ENCODE measurements around the gene CRYGD.
"Not testable (repeated sequence)": the region's sequence is repeated elsewhere in the genome, so short reads cannot be mapped to it uniquely, and the experiment has no call there.

The CRYGD gene

DNA sequence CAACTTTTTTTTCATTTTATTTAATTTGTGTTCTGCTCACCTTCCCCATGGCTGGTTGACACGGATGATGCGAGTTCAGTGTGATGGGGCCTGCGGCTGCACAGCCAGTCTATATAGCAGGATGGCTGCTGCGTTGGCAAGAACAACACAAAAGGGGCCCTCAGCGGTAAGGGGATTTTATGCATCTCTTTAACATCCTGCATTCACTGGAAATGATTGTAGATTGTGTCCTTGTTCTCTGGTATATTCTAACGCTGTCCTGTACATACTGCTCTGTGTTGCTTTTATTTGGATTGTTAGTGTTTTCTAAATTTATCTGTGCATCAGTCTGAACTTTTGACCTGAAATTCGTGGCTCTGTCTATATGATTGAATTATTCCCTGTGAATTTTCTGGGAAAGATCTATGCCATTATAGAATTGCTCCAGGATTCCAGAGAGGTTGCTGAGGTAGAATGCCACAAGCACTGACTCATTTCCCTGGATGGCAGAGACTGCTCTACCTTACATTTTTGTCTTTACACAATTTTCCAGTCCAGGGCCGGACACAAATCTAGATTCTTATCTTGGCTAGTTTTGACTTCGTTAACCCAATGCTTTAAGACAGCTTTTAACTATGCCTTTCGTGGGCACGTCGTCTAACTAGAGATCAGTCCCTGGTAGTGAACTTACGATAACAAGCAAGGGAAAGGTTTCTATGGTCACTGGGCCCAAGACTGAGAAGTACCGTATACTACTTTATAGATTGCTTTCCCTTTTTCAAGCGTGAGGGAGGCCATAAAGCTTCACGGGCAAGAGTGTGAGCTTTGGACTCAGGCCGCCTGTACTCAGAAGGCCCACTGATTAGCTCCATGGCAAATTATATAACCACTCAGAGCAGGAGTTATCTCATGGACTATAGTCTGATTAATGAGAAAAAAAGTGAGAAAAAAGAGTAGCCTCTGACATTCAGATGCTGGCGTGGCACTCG lies 5.7 kb upstream of the CRYGD start, which contains the start of gene CRYGC:
Gene CRYGC (minus strand): TSS at position 85 of the 968 bp plus-strand sequence. CDS start 36 bp downstream, at position 49.
- no peak for DNase-seq (ENCODE audit: low read depth)

DNA sequence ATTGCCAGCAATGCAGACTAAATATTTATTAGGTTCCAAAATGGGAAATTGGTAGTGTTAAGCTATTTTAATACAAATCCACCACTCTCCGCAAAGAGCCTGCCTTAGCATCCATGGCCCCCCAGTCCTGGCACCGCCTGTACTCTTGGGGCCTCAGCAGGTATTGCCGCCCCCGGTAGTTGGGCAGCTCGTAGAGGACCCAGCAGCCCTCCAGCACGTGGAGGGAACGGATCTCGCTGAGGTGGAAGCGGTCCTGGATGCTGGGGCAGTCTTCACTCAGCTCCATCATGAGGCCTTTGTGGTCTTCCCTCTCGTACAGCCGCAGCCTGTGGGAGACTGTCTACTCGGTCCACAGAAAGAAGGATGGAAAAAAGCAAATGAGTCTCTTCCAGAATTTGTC lies 3.8 kb upstream of the CRYGD start:
- no peak for DNase-seq (ENCODE audit: low read depth)

DNA sequence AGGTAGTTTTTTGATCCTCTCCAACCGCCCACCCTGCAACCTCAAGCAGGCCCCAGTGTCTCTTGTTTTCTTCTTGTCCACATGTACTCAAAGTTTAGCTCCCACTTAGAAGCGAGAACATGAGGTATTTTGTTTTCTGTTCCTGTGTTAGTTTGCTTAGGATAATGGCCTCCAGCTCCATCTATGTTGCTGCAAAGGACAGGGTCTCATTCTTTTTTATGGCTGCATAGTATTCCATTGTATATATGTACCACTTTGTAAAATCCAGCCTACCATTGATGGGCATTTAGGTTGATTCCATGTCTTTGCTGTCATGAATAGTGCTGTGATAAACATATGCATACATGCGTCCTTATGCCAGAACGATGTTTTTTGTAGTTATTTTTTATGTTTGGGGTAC lies 2.8 kb upstream of the CRYGD start:
- DNase-seq (ENCODE audit: low read depth) = no peak

DNA sequence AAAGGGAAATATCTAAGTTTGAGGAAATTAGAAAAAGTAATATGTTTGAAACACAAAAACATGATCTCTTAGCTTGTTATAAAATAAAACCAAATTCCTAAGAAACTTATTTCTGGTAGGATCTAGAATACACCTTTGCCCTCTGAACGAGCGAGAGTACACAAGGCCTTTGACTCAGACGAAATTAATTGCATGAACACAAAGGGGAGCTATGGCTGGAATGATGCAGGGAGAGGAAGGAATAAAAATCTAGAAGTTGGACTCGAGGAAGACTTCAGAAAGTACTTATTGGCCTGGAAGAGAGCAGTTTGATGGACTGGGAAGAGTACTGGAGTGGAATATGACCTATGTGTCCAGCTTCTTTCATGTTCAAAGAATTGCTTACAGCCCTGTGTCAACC lies 927 bp upstream of the CRYGD start:
- no peak for DNase-seq (ENCODE audit: low read depth)

DNA sequence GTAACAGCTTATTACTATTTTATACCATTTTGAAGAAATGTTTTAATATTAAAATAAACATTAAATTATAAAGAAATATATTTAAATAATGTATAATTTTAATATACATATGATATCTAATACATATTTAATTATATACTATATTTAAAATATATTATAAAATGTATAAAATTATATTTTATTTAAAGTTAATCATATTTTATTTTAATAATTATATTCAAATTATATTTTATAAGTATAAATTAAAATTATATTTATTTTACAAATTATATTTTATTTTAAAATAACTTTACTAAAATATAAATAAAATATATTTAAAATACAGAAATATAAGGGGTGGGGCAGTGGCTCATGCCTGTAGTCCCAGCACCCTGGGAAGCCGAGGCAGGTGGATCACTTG lies 2.1 kb downstream of the CRYGD start:
- DNase-seq (ENCODE audit: low read depth) = no peak

DNA sequence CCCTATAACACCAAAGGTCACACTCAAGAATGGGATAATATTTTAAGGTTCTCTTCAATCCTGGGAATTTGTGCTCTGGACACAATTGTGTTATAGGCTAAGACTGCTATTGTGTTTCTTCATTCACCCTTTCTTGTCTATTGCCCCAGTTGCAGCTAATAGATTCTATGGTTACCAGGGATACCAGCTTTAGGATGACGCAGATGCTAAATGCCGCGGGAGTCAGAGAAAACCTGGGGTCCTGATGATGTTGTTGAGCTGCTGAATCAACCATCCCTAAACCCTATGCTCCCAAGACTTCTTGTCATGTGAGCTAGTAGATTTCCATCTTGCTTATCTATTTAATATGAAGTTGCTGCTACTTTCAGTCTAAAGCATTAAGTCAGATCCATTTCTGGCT lies 5.4 kb downstream of the CRYGD start:
- DNase-seq (ENCODE audit: low read depth) = no peak

DNA sequence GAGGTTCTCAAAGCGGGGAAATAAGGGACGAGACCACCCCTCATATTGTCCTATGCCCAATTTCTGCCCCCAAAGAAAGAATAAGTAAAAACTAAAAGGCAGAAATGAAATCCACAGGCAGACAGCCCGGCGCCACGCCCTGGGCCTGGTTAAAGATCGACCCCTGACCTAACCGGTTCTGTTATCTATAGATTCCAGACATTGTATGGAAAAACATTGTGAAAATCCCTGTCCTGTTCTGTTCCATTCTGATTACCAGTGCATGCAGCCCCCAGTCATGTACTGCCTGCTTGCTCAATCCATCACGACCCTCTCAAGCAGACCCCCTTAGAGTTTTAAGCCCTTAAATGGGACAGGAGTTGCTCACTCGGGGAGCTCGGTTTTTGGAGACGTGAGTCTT lies 6.9 kb downstream of the CRYGD start:
- DNase-seq (ENCODE audit: low read depth) = not testable (repeated sequence)

DNA sequence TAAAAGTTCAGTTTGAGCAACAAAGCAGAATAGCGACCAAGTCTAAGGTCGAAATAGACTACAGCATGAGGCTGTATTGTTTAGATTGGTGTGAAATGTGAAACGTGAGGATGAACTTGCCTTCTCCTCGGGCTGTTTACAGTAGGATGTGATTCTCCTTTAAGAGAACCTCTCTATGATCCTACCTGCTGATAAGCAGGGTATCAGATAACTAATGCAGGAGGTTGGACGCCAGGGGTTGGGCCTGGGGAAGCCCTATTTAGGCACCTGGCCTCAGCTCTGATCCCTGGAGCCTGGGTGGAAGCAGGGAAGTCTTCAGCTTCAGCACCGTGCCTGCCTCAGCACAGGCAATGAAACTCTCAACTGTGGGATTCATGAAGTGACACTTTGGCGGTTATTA lies 11.4 kb downstream of the CRYGD start:
- no peak for DNase-seq (ENCODE audit: low read depth)

DNA sequence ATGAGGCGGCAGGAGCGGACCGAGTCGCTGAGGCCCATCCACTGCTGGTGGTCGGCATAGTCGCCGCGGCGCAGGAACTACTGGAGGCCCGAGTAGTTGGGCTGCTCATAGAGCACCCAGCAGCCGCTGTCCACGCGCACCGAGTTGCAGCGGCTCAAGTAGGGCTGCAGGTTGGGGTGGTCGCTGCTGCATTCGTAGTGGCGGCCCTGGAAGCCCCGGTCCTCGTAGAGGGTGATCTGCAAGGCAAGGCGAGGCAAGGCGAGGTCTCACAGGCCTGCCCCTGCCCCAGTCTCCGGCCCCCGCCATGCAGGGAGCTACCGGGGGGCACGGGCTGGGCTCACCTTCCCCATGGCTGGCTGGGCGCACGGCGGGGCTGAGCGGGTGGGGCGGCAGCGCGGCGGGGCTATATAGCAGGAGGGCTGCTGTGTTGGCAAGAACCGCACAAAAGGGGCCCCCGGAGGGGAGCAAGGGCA lies 12.0 kb downstream of the CRYGD start:
- DNase-seq (ENCODE audit: low read depth) = not testable (repeated sequence)

DNA sequence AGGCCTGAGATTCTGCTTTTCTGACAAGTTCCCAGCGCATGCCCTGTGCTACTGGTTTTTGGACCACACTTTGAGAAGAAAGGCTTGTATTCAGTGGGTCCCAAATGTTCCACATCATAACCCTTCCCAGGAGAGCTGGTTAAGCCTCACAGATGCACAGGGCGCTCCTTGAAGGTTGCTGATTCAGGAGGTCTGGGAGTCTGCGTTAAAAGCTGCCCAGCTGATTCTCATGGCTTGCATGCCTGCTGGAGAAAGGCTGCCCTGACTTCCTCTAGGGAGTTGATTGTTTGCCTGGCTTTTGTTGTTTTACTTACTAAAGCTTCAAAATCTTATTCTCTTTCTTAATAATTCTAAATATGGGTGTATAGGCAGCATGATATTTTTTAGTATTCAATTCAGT lies 20.7 kb downstream of the CRYGD start:
- no peak for DNase-seq (ENCODE audit: low read depth)

DNA sequence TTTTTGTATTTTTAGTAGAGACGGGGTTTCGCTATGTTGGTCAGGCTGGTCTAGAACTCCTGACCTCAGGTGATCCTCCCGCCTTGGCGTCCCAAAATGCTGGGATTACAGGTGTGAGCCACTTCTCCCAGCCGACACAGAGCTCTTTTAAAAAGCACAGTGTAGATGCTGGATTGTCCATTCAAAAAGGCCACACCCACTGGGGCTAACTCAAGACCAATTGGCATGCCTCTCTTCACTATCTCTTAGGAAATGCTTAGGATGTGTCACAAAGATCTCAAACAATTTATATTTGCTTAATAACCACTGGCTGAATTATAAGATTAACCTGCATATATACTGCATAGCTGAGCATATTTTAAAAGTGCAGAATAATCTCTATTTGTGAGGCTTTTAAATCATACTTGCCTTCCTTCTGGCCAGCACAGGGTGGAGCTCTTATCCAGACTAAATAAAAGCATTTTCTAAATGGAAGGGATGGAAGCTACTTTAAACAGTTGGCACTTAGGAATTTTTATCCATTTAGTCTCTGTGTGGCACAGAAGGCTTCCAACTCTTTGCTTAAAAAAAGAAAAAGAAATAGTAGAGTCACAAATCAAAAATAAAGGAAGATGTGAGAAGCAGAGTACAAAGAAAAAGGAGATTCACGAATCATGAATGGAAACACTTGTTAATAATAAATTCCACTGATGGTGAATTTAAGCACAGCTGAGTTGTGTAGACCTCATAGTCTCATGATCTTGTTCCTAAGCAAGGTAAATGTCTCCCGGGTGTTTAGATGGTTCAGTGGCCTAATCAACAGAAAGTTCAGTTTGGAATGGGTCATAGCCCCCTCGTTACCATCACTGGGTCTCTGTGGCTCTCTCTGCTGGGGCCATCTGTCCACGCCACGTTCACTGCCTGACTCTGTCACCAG lies 22.4 kb downstream of the CRYGD start:
- DNase-seq (ENCODE audit: low read depth) = no peak

DNA sequence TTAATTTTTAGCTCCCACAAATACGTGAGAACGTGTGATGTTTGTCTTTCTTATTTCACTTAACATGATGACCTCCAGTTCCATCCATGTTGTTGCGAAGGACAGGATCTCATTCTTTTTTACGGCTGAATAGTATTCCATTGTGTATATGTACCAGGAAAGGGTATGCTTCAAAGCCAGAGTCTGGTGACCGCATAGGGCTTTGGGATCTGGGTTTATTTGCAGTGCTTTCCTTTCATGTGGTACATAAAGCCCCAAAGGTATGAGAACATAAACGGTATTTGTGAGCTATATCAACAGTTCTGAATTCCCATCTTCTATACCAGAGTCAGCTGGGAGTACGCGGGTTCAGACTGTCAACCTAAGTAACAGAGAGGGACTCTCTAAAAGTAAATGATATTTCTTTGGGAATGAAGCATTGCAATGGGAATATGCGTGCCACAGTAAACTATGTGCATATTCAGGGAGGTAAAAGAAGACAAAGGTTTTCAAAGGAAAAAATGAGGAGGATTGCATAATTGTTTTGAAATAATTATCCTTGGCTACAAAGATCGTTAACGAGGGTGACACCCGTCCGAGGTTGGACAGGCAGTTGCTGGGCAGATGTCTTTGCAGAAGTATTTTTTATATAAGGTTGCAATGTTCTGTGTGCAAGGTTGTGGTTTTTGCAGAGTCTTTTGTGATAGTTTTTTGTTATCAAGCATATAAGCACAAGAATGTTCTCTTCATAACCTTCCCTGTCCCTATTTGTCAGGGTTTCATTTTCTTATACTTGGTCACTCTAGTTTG lies 24.4 kb downstream of the CRYGD start:
- DNase-seq (ENCODE audit: low read depth) = no peak

DNA sequence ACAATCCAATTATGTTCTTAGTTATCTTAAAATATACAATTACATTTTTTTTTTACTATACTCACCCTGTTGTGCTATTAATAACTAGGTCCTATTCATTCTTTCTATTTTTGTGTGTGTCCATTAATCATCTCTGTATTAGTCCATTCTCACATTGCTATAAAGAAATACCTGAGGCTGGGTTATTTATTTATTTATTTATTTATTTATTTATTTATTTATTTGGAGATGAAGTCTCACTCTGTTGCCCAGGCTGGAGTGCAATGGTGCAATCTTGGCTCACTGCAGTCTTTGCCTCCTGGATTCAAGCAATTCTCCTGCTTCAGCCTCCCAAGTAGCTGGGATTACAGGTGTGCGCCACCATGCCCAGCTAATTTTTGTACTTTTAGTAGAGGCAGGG lies 25.6 kb downstream of the CRYGD start:
- not testable (repeated sequence) for DNase-seq (ENCODE audit: low read depth)

DNA sequence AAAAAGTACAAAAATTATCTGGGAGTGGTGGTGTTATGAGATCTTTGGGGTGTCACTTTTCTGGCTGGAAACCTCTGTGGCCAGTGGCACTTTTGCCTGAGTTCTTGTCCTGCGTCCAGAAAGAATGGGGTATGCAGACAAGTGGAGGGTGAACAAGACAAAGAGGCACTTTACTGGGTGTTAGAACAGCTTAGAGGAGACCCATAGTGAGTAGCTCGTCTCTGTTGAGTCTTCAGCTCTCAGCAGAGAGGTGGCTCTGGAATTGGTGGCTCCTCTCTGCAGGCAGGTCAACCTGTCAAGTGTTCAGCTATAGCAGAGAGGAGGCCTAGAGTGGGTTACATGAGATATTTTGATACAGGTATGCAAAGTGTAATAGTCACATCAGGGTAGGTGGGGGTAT lies 26.1 kb downstream of the CRYGD start:
- DNase-seq (ENCODE audit: low read depth) = no peak

DNA sequence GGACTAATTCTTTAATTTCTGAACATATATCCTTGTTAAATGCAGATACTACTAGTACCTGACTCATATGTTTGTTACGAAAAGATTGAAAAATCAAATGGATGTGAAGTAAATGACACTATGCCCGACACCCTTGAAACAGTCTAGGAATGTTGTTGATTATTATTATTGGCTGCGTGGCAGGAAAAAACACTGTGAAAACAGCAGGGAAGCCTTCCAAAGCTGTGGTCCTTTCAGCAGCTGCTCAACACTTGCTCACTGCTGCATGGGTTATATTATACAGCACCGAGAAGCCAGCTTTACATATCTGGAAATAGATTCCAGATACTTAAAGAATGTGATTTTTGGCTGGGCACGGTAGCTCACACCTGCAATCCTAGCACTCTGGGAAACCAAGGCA lies 26.5 kb downstream of the CRYGD start:
- no peak for DNase-seq (ENCODE audit: low read depth)

DNA sequence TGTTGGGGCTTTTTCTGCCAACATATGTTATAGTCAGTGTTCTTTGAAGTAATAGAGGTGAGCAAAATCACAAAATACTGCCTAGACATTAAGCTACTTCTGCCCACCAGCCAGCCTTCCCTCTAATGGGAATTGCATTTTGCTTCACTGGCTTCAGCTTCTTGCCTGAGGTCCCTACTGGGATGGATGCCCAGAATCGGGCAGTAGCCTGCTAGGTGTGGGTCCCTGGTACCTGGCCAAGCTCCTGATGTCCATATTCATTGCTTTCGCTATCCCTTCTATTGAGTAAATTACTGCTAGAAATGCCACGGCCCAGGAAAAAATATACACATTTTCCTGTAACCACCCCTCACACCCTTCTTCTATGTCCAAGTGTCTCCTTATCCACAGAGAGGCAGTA lies 27.0 kb downstream of the CRYGD start:
- no peak for DNase-seq (ENCODE audit: low read depth)

DNA sequence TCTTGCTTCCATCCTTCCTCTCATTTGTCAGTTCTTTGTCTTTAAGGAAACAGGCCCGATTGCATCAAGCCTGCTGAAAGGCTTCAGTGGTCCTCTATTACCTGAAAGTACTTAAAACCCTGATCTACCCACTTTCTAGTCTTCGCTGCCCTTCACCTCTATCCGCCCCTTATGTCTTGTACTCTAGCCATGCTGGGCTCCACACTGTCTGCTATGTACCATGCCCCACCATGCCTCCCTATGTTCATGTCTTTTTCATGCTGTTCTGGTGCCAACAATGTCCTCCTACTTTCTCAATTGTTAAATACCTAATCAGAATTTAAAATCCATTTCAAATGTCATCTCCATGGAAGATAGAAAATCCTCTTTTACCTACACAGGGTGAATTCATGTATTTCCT lies 28.2 kb downstream of the CRYGD start:
- no peak for DNase-seq (ENCODE audit: low read depth)

DNA sequence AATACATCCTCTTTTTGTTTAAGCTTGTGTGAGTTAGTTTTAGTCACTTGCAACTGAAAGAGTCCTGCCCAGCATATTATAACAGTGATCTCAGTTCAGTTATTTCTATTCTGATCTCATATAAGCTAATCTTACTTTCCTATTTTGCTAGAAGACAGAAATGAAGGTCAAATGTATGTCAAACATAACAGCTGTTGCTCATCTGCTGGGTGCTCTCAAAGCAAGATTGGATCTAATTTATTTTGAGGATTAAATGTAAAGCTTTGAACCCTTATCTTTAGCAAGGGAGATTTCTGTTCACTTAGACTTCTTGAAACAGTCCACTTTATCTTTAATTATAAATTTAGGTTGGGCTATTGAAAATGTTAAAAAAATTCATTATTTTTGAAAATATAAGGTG lies 31.2 kb downstream of the CRYGD start:
- no peak for DNase-seq (ENCODE audit: low read depth)

DNA sequence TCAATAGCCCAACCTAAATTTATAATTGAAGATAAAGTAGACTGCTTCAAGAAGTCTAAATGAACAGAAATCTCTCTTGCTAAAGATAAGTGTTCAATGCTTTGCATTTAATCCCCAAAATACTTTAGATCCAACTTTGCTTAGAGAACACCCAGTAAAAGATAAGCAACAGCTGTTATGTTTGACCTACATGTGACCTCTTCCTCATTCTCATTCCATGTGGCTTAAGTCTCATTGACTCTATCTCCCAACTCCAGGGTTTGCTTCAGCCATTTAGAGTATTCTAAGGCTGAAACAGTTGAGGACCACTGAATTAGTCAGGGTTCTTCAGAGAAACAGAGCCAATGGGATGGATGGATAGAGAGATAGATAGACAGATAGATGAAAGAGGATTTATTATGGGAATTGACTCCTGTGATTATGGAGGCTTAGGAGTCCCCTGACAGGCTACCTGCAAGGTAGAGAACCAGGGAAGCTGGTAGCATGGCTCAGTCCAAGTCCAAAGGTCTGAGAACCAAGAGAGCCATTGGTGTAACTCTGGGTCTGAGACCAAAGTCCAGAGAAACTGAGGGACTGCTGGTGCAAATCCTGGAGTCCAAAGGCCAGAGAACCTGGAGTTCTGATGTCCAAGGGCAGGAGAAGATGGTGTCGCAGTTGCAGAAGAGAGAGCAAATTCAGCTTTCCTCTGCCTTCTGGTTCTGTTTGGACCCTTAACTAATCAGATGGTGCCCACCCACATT lies 32.1 kb downstream of the CRYGD start:
- no peak for DNase-seq (ENCODE audit: low read depth)

DNA sequence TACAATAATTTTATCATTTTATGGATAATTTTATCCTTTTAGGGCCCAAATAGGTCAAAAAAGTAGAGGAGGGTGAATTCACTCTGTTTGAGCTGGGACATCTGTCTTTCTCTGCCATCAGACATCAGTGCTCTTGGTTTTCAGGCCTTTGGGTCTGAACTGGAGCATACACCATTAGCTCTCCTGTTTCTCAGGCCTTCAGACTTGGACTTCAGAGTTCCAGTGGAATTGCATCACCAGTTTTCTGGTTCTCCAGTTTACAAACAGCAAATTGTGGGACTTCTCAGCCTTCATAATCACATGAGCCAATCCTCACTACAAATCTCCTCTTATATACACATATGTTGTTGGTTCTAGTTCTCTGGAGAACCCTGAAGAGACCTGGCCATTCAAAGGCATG lies 33.9 kb downstream of the CRYGD start:
- DNase-seq (ENCODE audit: low read depth) = no peak

DNA sequence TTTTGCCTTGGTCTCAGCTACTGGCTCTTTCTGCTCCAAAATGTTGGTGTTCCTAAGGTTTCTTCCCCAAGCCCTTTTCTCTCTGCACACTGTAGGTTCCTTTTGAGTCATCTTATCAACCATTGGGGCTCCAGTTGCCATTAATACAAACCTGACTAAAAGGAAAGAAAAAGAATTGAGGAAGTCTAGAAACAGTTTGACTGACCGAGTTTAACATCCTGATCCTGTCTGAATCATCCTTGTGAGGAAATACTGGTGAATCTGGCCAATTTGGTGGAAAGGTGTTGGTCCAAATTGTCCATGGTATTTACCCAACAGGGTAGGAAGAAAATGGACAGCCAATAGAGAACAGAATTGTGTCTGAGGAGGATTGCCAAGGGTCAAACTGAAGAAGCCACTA lies 38.3 kb downstream of the CRYGD start:
- no peak for DNase-seq (ENCODE audit: low read depth)
